Neural cell (in vitro differentiated cells): ENCODE results near the gene COBL. TPM values are rescaled to one million over a fixed set of nuclear protein-coding genes. Genes with fewer than 3 reads are reported as not detected.

Experiments
- H2AFZ ChIP-seq: fragments of 200-600, 300-800 bp; sonication (generic), shearing (Covaris generic); 2 replicates; pipeline ENCODE4 v1.6.0; 2014; ENCODE audit warnings: low read depth, mild to moderate bottlenecking, antibody characterized with exemption, low read length, moderate library complexity
- H3F3A ChIP-seq: fragments of 200-600 bp; shearing (Covaris generic); 2 replicates; pipeline ENCODE4 v1.6.1; 2016; ENCODE audit warnings: mild to moderate bottlenecking, moderate library complexity, mixed read lengths, antibody characterized with exemption, low read length; ENCODE audit not compliant: insufficient read depth, poor library complexity, severe bottlenecking
- H3K27ac ChIP-seq: fragments of 200-600, 300-800 bp; sonication (generic), shearing (Covaris generic); 2 replicates; pipeline ENCODE4 v1.5.1; 2014; ENCODE audit warnings: mild to moderate bottlenecking, low read length, moderate library complexity
- H3K27me3 ChIP-seq: fragments of 300-800, 200-600 bp; sonication (generic), shearing (Covaris generic); 2 replicates; pipeline ENCODE4 v1.6.0; 2014; ENCODE audit warnings: mild to moderate bottlenecking, low read depth, low read length, moderate library complexity; ENCODE audit not compliant: insufficient read depth
- H3K36me3 ChIP-seq: fragments of 300-800, 200-600 bp; sonication (generic), shearing (Covaris generic); 2 replicates; pipeline ENCODE4 v1.5.1; 2014; ENCODE audit warnings: mild to moderate bottlenecking, antibody characterized with exemption, low read length, moderate library complexity; ENCODE audit not compliant: insufficient read depth
- H3K4me2 ChIP-seq: fragments of 300-800, 200-600 bp; sonication (generic), shearing (Covaris generic); 2 replicates; pipeline ENCODE4 v1.6.0; 2014; ENCODE audit warnings: mild to moderate bottlenecking, low read length
- H3K4me3 ChIP-seq: fragments of 300-800, 200-600 bp; sonication (generic), shearing (Covaris generic); 2 replicates; pipeline ENCODE4 v1.5.1; 2014; ENCODE audit warnings: mild to moderate bottlenecking, low read length, moderate library complexity
- H3K79me2 ChIP-seq: fragments of 200-600 bp; shearing (Covaris generic); replicated peaks from 2 replicates; pipeline ENCODE4 v1.6.0; 2014; ENCODE audit warnings: mild to moderate bottlenecking, low read length, moderate library complexity; ENCODE audit not compliant: insufficient read depth
- H3K9ac ChIP-seq: fragments of 300-800, 200-600 bp; sonication (generic), shearing (Covaris generic); 2 replicates; pipeline ENCODE4 v1.6.1; 2016; ENCODE audit warnings: mild to moderate bottlenecking, low read length, mixed read lengths
- H3K9me2 ChIP-seq: fragments of 200-600 bp; shearing (Covaris generic); 2 replicates; pipeline ENCODE4 v1.6.1; 2016; ENCODE audit warnings: mild to moderate bottlenecking, low read length, mixed read lengths; ENCODE audit not compliant: insufficient read depth
- H3K9me3 ChIP-seq: fragments of 200-600, 300-800 bp; sonication (generic), shearing (Covaris generic); 2 replicates; pipeline ENCODE4 v1.6.1; 2016; ENCODE audit warnings: mild to moderate bottlenecking, mixed run types, low read length, moderate library complexity, mixed read lengths
- H4K20me1 ChIP-seq: fragments of 200-600 bp; shearing (Covaris generic); 2 replicates; pipeline ENCODE4 v1.6.1; 2016; ENCODE audit warnings: mild to moderate bottlenecking, mixed run types; ENCODE audit not compliant: insufficient read depth
- CTCF ChIP-seq: fragments of 450-650 bp; IDR thresholded peaks from 2 replicates; pipeline ENCODE4 v1.5.1; 2014; ENCODE audit warnings: antibody characterized with exemption, mild to moderate bottlenecking, moderate library complexity; ENCODE audit not compliant: poor library complexity, severe bottlenecking
- EP300 ChIP-seq: fragments of 450-650 bp; conservative IDR thresholded peaks from 2 replicates; pipeline ENCODE4 v1.6.1; 2014; ENCODE audit warnings: antibody characterized with exemption, mild to moderate bottlenecking, moderate library complexity; ENCODE audit not compliant: poor library complexity, severe bottlenecking
- EZH2 ChIP-seq: fragments of 200-600, 300-800 bp; shearing (Covaris generic), sonication (generic); IDR thresholded peaks from 2 replicates; pipeline ENCODE4 v1.6.1; 2014; ENCODE audit warnings: antibody characterized with exemption, low read length, borderline replicate concordance, mild to moderate bottlenecking; ENCODE audit not compliant: insufficient read depth, poor library complexity, severe bottlenecking
- MXI1 ChIP-seq: fragments of 450-650 bp; conservative IDR thresholded peaks from 2 replicates; pipeline ENCODE4 v1.6.1; 2014; ENCODE audit warnings: antibody characterized with exemption, mild to moderate bottlenecking; ENCODE audit not compliant: poor library complexity, severe bottlenecking
- POLR2AphosphoS5 ChIP-seq: IDR thresholded peaks from 2 replicates; pipeline ENCODE4 v1.6.1; 2012
- RAD21 ChIP-seq: fragments of 450-650 bp; conservative IDR thresholded peaks from 2 replicates; pipeline ENCODE4 v1.6.1; 2014; ENCODE audit warnings: antibody characterized with exemption, mild to moderate bottlenecking, moderate library complexity
- REST ChIP-seq: IDR thresholded peaks from 2 replicates; pipeline ENCODE4 v1.6.1; 2012; ENCODE audit warnings: borderline replicate concordance
- SMC3 ChIP-seq: fragments of 450-650 bp; conservative IDR thresholded peaks from 2 replicates; pipeline ENCODE4 v1.6.1; 2014; ENCODE audit warnings: antibody characterized with exemption, mild to moderate bottlenecking, moderate library complexity; ENCODE audit not compliant: poor library complexity
- TAF1 ChIP-seq: IDR thresholded peaks from 2 replicates; pipeline ENCODE4 v1.6.1; 2012; ENCODE audit warnings: low read depth
- polyA plus RNA-seq: library from polyadenylated mRNA; depleted of rRNA; stranded (reverse); fragments of >200 nt; gene quantifications from 2 replicates; pipeline ENCODE4 v1.2.3, GENCODE V29; 2014

COBL gene
- polyA plus RNA-seq, 1 donor from 2014 or later = 0.12 TPM

GRCh38 chr7:51298912-51299311 is 17.7 kb downstream of the COBL start:
- Histone ChIP-seq H3K4me3 (no peak overlapping the region), H4K20me1 (no peaks in the 10 kb centered on the region), H2AFZ (no peak overlapping the region), H3F3A (no peaks in the 10 kb centered on the region), H3K27me3 (no peaks in the 10 kb centered on the region), H3K27ac (no peak overlapping the region), H3K36me3 (no peaks in the 10 kb centered on the region), H3K9ac (no peak overlapping the region), H3K9me3 (no peaks in the 10 kb centered on the region), H3K4me2 (no peak overlapping the region), H3K79me2 (no peaks in the 10 kb centered on the region), H3K9me2 (no peaks in the 10 kb centered on the region)
- TF ChIP-seq SMC3 (no peak), CTCF (no peak), TAF1 (no peak), POLR2AphosphoS5 (no peak), EP300 (no peak), REST (no peak), MXI1 (no peak), EZH2 (no peak)

- Histone ChIP-seq H2AFZ (no peak overlapping the region), H3K27me3 (no peaks in the 10 kb centered on the region), H3K79me2 (no peaks in the 10 kb centered on the region), H4K20me1 (no peaks in the 10 kb centered on the region), H3K4me2 (no peak overlapping the region), H3K9me3 (no peaks in the 10 kb centered on the region), H3K27ac (no peak overlapping the region), H3F3A (no peaks in the 10 kb centered on the region), H3K9me2 (no peaks in the 10 kb centered on the region), H3K4me3 (no peak overlapping the region), H3K9ac (no peak overlapping the region), H3K36me3 (no peaks in the 10 kb centered on the region)
- no peak for TF ChIP-seq EP300
- no peak for TF ChIP-seq TAF1
- no peak for TF ChIP-seq CTCF
- TF ChIP-seq RAD21 = no peak
- no peak for TF ChIP-seq EZH2
- TF ChIP-seq MXI1 = no peak
- no peak for TF ChIP-seq SMC3
- TF ChIP-seq REST = no peak
- no peak for TF ChIP-seq POLR2AphosphoS5
Observed at GRCh38 chr7:51297986-51298385, 18.6 kb downstream of the COBL start.
